Measurements from ENCODE around the gene TIGIT. TPM values are rescaled to one million over a fixed set of nuclear protein-coding genes. Genes with fewer than 3 reads are reported as not detected.

The TIGIT gene
- total RNA-seq, 1 donor from 2014 or later, result not detected

DNA sequence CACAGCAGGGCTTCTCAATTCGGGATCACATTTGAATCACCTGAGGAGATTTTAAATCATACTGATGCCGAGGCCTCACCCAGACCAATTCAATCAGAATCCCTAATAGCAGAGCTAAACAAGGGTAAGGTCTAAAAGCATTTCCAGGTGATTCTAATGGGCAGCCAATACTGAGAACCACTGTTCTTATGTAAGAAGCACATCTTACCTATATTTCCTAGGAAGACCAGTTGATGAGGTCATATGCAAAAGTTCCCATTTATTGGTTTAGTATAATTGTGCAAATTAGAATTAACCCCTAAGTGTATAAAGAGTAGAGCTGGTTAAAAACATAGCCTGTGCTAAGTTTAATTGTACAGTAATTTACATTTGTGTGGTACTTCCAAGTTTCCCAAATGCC, 2.1 kb downstream of the TIGIT start:
- peaks cover 3% of the 10 kb centered on the region for H3K27me3 Mint-ChIP-seq (ENCODE audit: unreplicated experiment)
- H3K4me1 Mint-ChIP-seq (ENCODE audit: low read depth, unreplicated experiment), result peaks cover 15% of the 10 kb centered on the region
- no peak overlapping the region for H3K4me3 Mint-ChIP-seq (ENCODE audit: unreplicated experiment)
- H3K27ac Mint-ChIP-seq (ENCODE audit: unreplicated experiment), result no peak overlapping the region
- H3K36me3 Mint-ChIP-seq (ENCODE audit: unreplicated experiment), result no peaks in the 10 kb centered on the region
- TF ChIP-seq, protein P1, sequence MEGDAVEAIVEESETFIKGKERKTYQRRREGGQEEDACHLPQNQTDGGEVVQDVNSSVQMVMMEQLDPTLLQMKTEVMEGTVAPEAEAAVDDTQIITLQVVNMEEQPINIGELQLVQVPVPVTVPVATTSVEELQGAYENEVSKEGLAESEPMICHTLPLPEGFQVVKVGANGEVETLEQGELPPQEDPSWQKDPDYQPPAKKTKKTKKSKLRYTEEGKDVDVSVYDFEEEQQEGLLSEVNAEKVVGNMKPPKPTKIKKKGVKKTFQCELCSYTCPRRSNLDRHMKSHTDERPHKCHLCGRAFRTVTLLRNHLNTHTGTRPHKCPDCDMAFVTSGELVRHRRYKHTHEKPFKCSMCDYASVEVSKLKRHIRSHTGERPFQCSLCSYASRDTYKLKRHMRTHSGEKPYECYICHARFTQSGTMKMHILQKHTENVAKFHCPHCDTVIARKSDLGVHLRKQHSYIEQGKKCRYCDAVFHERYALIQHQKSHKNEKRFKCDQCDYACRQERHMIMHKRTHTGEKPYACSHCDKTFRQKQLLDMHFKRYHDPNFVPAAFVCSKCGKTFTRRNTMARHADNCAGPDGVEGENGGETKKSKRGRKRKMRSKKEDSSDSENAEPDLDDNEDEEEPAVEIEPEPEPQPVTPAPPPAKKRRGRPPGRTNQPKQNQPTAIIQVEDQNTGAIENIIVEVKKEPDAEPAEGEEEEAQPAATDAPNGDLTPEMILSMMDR (IDR thresholded peaks at IDR 0.05; ENCODE audit: partially characterized antibody, unreplicated experiment), result no peak
- DNase-seq, result no peak
- peaks cover 5% of the 10 kb centered on the region for H3K9me3 Mint-ChIP-seq (ENCODE audit: unreplicated experiment)

DNA sequence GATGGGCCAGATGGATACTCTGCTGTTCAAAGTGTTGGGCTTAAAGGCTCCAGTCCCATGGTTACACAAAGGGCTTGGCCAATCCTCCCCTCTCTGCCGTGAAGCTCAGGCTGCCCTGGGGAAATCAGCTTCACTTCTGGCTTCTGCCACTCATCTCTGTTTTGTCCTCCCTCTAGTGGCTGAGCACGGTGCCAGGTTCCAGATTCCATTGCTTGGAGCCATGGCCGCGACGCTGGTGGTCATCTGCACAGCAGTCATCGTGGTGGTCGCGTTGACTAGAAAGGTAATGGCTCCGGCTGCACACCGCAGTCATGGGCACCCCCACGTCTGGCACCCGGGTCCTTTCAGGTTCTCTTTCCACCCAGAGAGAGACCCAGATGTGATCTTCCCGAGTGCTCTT, 5.6 kb downstream of the TIGIT start:
- DNase-seq, result peak; percentile 72
- H3K27ac Mint-ChIP-seq (ENCODE audit: unreplicated experiment), result no peak overlapping the region
- peaks cover 3% of the 10 kb centered on the region for H3K27me3 Mint-ChIP-seq (ENCODE audit: unreplicated experiment)
- peaks cover 5% of the 10 kb centered on the region for H3K9me3 Mint-ChIP-seq (ENCODE audit: unreplicated experiment)
- no peak overlapping the region for H3K4me3 Mint-ChIP-seq (ENCODE audit: unreplicated experiment)
- peaks cover 19% of the 10 kb centered on the region for H3K4me1 Mint-ChIP-seq (ENCODE audit: low read depth, unreplicated experiment)
- H3K36me3 Mint-ChIP-seq (ENCODE audit: unreplicated experiment), result no peaks in the 10 kb centered on the region
- TF ChIP-seq, protein P1 (IDR thresholded peaks at IDR 0.05; ENCODE audit: partially characterized antibody, unreplicated experiment), result peak; percentile 55

DNA sequence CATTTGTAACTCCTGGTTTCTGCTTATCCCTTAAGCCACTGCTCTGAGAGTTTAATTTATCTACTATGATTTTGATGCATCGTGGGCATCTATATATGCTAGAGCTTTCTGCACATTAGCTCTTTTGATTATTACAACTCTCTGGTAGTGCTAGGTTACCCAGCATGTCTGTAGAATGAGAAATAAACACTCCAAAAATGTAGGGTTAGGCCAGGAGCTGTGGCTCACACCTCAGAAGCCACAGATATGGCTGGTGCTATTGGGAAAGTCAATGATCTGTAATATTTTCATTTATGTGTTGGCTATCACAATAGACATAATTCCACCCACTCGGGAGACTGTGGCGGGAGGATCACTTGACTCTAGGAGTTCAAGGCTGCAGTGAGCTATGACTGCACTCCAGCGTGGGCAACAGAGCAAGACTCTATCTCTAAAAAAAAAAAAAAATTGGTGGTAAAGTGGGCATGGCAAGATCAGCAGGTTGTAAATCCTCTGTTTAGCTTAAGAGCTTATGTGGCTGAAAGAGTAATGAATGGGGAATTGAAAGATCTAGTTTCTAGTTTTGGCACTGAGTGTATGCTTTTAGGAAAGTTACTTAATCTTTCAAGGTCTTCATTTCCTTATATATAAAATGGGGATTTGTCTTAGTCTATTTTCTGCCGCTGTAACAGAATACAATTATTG, 6.3 kb downstream of the TIGIT start:
- DNase-seq, result no peak
- H3K27ac Mint-ChIP-seq (ENCODE audit: unreplicated experiment), result no peak overlapping the region
- H3K36me3 Mint-ChIP-seq (ENCODE audit: unreplicated experiment), result no peaks in the 10 kb centered on the region
- H3K4me1 Mint-ChIP-seq (ENCODE audit: low read depth, unreplicated experiment), result peaks cover 24% of the 10 kb centered on the region
- peaks cover 5% of the 10 kb centered on the region for H3K9me3 Mint-ChIP-seq (ENCODE audit: unreplicated experiment)
- TF ChIP-seq, protein P1 (IDR thresholded peaks at IDR 0.05; ENCODE audit: partially characterized antibody, unreplicated experiment), result no peak
- H3K27me3 Mint-ChIP-seq (ENCODE audit: unreplicated experiment), result peaks cover 3% of the 10 kb centered on the region
- H3K4me3 Mint-ChIP-seq (ENCODE audit: unreplicated experiment), result no peak overlapping the region

DNA sequence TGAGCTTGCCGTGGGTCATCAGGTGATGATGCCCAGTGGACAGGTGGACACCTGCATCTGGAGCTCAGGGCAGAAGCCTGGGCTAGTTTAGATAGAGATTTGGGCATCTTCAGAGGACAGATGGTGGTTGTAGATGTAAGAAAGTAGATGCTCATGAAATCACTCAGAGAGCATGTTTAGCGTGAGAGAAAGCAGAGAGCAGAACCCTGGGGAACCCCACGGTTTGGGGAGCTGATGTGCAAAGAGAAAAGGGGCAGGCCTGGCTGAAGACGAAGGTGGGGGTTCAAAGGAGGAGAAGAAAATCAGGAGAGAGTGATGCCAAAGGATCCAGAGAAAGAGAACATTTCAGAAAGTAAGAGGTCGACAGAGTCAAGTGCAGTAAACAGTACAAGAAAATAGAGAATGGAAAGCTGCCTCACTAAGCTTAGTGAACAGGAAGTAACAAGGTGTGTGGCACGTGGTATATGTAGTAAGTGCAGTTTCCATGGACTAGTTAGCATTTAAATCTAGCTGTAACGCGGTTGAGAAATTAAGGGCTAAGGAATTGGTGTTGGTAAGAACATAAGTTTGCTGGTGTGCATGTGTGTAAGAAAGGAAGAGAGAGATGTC, 13.5 kb downstream of the TIGIT start:
- H3K27me3 Mint-ChIP-seq (ENCODE audit: unreplicated experiment), result no peaks in the 10 kb centered on the region
- H3K36me3 Mint-ChIP-seq (ENCODE audit: unreplicated experiment), result peaks cover 6% of the 10 kb centered on the region
- H3K27ac Mint-ChIP-seq (ENCODE audit: unreplicated experiment), result no peak overlapping the region
- peaks cover 10% of the 10 kb centered on the region for H3K9me3 Mint-ChIP-seq (ENCODE audit: unreplicated experiment)
- no peak overlapping the region for H3K4me3 Mint-ChIP-seq (ENCODE audit: unreplicated experiment)
- TF ChIP-seq, protein P1 (IDR thresholded peaks at IDR 0.05; ENCODE audit: partially characterized antibody, unreplicated experiment), result no peak
- peaks cover 7% of the 10 kb centered on the region for H3K4me1 Mint-ChIP-seq (ENCODE audit: low read depth, unreplicated experiment)
- DNase-seq, result no peak

DNA sequence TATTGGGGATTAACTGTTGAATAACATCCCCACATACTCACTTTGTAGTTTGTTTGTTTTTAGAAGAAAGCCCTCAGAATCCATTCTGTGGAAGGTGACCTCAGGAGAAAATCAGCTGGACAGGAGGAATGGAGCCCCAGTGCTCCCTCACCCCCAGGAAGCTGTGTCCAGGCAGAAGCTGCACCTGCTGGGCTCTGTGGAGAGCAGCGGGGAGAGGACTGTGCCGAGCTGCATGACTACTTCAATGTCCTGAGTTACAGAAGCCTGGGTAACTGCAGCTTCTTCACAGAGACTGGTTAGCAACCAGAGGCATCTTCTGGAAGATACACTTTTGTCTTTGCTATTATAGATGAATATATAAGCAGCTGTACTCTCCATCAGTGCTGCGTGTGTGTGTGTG, 14.0 kb downstream of the TIGIT start:
- DNase-seq, result no peak
- TF ChIP-seq, protein P1 (IDR thresholded peaks at IDR 0.05; ENCODE audit: partially characterized antibody, unreplicated experiment), result no peak
- Mint-ChIP-seq H3K27ac (ENCODE audit: unreplicated experiment) (no peak overlapping the region), H3K9me3 (ENCODE audit: unreplicated experiment) (peaks cover 10% of the 10 kb centered on the region), H3K27me3 (ENCODE audit: unreplicated experiment) (no peaks in the 10 kb centered on the region), H3K36me3 (ENCODE audit: unreplicated experiment) (peaks cover 6% of the 10 kb centered on the region), H3K4me1 (ENCODE audit: low read depth, unreplicated experiment) (peaks cover 7% of the 10 kb centered on the region), H3K4me3 (ENCODE audit: unreplicated experiment) (no peak overlapping the region)

Data from glutamatergic neuron (in vitro differentiated cells).